SH-SY5Y (cell line): ENCODE measurements around the gene TREM2.

Source experiments
- GATA2 ChIP-seq: IDR thresholded peaks from 2 replicates; pipeline ENCODE4 v1.6.1; 2011; ENCODE audit warnings: mild to moderate bottlenecking, low read depth, low read length
- GATA3 ChIP-seq: IDR thresholded peaks from 2 replicates; pipeline ENCODE4 v1.6.1; 2011; ENCODE audit warnings: low read depth, mild to moderate bottlenecking, low read length, moderate library complexity

DNA sequence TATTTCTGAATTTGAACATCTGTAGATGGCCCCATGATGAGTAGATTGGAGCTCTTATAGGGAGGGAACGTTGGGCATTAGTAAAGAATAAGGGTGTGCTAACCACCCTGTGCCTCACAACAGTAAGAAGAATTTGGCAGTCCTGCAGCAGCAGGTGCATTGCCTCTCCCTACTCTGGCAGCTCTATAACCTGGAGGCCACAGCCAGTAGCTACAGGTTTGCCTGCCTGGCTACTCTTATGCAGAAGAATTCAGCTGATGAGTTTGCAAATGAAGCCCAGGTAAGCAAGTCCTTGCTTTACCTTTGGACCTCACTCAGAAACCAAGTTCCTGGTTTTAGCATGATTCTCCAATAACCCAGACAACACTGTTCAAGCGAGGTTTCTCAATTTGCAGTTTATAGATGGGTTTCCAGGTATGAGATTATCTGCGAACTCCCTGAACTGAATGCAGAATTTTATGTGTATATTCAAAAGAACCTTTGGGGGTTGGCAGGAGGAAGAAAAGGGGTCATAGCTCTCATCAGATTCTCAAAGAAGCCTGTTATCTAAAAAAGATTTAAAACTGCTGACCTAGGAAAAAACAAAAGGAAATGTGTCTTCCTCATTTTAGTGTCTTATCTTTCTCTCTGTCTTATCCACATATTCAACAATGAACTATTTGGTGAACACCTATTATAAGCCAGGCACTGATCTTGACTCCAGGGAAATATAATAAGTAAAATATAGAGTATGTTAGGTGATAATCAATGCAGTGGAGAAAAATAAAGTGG, 27.7 kb downstream of the TREM2 start:
- TF ChIP-seq GATA2 = no peak
- no peak for TF ChIP-seq GATA3
